ENCODE measurements around the gene SYT9.

- no peak for TF ChIP-seq CTCF (IDR thresholded peaks at IDR 0.05)
- no peak for TF ChIP-seq EZH2 (IDR thresholded peaks at IDR 0.05; ENCODE audit: borderline replicate concordance, insufficient read depth, low read depth, low read length, poor library complexity, severe bottlenecking)
Observed at GRCh38 chr11:7499081-7499480, 247.4 kb downstream of the SYT9 start.

Measured in B cell (primary cell).